HG02678 (cell line): ENCODE data around the gene XBP1.
"Not testable (repeated sequence)": the region's sequence is repeated elsewhere in the genome, so short reads cannot be mapped to it uniquely, and the experiment has no call there.

Experiments
- ATAC-seq: cut with Tn5 transposase; IDR thresholded peaks from one replicate; pipeline ENCODE4 v1.9.1; 2021; ENCODE audit warnings: mild to moderate bottlenecking, moderate library complexity; ENCODE audit not compliant: unreplicated experiment

Gene XBP1

DNA sequence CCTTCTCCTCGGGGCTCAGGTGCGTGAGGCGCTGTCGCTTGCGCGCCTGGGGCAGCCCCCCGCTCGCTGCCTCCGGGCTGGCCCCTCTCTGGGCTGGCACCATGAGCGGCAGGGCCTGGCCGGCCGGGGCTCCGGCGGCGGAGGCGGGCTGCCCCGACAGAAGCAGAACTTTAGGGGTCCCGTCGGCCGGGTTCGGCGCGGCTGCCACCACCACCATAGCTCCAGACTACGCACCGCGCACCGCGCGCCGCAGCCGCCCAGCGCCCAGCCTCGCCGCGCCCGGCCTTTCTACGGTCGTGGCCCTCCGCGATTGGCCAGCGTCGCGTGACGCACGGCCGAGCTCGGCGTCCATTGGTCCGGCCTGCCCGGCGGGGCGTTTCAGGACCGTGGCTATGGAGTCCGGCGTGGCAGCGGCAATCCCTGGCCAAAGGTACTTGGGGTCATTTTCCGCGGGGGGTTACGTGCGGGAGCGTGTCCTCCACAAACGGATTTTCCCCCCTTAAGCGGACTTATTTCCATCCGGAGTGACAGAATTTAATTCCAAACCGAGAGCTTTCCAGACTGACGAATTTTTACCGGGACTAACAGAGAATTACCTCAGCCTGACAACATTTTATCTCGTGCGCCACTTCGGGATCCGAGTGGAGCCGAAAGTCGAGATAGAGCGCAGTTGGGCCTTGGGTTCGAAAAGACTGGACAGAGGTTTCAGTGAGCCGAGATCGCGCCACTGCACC lies at the start of gene XBP1:
XBP1 (minus strand) TSS at position 262 of the 734 bp plus-strand sequence.
- peak; percentile 83 for ATAC-seq

DNA sequence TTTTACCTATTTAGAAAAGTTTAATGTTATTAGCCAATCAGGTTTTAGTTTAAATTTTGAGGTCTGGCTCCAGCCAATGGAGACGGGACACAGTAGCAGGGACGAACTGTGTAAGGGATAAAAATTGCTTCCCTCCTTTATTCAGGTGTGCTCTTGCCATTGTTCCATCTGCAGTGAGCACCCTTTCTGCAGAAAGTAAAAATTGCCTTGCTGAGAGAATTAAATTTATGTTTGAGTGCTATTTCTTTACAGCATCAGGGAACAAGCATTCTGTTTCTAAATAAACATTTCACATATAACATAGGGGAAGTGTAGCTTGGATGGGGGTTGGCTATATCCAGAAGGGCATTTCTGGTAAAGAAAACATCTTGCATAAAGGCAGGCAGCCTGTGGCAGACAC lies 46.6 kb upstream of the XBP1 start:
- ATAC-seq = no peak

DNA sequence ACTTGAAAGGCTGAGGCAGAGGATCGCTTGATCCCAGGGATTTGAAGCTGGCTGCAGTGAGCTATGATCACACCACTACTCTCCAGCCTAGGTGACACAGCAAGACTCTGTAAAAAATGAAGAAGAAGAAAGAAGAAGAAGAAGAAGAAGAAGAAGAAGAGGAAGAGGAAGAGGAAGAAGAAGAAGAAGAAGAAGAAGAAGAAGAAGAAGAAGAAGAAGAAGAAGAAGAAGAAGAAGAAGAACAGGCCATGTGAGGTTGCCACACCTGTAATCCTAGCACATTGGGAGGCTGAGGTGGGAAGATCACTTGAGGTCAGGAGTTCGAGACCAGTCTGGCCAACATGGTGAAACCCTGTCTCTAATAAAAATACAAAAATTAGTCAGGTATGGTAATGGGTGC lies 43.9 kb upstream of the XBP1 start:
- not testable (repeated sequence) for ATAC-seq

DNA sequence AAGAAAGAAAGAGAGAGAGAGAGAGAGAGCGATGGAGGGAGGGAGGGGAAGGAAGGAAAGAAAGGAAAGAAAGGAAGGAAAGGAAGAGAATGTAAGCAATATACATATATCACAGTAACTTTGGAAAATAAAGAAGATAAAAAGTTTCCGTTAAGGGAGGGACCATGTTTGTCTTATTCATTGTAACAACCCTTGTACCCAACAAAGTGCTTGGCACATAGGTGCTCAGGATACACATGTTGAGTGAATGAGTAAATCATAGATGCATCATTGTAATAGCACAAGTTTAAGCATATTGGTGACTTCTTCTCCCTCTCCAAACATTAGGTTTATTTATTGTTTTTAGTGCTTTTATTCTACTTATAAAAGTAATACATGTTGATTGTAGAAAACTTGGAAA lies 43.3 kb upstream of the XBP1 start:
- no peak for ATAC-seq

DNA sequence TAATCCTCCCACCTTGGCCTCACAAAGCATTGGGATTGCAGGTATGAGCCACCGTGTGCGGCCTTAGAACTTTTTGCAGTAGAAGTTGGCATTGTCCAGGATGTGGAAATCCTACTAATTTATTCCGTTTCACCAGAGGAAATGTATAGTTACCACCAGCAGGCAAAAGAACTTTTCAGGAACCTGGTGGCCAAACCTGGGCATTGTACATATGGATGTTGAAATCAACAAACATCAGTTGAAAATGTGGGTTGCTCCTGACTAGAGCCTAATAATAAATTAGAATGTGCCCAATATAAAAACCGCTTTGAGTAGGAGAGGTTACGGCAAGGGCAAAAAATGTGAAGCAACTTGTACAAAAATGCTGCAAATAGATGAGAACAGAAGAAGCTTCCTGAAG lies 40.7 kb upstream of the XBP1 start:
- no peak for ATAC-seq

DNA sequence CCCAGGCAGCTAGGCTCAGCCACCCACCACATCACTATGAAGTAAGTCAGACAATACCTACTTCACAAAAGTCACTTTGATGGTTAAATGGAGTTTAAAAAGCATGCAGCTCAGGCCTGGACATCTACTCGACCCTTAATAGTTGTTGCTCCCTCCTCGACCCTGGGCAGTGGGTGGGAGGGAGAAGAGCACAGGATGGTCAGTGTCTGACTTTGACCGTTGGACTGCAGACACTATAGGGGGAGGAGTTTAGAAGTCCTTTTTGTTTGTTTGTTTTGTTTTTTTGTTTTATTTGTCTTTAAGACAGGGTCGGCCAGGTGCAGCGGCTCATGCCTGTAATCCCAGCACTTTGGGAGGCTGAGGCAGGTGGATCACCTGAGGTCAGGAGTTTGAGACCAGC lies 38.6 kb upstream of the XBP1 start:
- no peak for ATAC-seq

DNA sequence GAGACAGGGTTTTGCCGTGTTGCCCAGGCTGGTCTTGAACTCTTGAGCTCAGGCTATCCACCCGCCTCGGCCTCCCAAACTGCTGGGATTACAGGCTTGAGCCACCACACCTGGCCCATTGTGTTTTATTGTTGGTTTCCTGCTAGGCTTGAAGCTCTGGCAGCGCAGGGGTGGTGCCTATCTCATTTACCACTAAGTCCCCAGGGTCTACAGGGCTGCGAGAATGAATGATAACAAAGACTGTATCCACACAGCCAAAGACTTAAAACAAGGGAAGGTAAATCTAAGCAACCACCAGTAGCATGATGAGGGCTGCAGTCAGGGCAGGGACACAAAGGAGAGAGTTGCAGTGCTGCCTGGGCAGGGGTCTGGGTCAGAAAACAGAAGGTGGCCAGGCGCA lies 37.3 kb upstream of the XBP1 start:
- ATAC-seq = no peak

DNA sequence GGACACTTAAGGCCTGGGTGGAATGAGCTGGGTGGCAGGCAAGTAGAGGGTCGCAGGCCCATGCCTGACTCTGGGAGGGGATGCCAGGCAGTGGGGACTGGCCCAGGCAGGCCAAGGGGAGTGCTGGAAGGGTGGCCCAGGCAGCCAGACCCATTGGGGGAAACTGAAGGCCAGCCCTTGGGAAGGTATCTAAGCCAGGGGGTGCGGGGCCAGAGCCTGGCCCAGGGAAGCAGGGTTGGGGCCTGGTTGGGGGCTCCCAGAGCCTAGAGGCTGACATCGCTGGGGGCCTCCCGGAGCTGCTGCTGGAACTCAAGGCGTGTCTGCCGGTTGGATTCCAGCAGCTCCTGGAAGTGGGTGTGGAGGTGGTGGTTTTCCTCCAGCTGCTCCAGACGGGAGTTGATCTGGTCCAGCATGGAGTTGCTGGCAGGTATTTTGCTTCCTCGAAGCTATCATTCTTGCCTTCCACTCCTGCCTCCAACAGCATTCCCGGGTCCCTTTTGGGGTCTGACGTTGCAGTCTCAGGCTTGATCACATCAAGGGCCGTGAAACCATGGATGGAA lies 35.3 kb upstream of the XBP1 start:
- no peak for ATAC-seq

DNA sequence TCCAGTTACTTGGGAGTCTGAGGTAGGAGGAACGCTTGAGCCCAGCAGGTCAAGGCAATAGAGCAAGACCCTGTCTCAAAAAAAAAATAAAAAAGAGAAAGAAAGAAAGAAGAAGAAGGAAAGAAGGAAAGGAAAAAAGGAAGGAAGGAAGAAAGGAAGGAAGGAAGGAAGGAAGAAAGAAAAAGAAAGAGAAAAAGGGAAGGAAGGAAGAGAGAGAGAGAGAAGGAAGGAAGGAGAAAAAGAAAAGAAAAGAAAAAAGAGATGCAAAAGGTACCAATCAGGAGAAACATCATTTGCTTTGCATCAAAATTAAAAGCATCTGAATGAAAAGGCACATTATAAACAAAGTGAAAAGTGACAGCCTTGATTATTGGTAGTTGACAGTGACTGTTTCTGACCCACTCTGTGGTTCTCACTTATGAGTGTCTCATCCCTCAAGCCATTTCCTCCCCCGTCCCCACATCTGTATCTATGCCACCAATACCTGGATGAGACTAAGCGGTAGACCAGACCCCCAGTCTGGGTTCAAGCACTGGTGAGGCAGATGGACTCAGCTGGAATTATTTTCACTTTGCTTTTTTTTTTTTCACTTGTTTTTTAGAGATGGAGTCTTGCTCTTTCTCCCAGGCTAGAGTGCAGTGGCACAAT lies 33.0 kb upstream of the XBP1 start:
- ATAC-seq = no peak

DNA sequence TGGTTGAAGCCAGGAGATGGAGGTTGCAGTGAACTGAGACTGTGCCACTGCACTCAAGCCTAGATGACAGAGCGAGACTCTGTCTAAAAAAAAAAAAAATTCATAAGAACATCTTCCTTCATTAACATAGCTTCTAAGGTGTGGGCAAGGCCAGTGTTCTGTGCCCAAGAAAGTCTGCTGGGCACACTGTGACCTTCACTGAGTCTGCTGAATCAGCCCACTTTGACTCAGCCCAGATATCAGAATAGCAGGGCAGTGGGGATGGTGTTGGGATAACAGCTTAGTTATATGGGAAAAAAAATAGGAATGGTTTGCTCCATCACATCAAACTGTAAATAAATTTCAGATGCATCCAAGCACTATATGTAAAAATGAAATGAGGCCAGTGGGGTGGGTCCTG lies 32.4 kb upstream of the XBP1 start:
- ATAC-seq = no peak

DNA sequence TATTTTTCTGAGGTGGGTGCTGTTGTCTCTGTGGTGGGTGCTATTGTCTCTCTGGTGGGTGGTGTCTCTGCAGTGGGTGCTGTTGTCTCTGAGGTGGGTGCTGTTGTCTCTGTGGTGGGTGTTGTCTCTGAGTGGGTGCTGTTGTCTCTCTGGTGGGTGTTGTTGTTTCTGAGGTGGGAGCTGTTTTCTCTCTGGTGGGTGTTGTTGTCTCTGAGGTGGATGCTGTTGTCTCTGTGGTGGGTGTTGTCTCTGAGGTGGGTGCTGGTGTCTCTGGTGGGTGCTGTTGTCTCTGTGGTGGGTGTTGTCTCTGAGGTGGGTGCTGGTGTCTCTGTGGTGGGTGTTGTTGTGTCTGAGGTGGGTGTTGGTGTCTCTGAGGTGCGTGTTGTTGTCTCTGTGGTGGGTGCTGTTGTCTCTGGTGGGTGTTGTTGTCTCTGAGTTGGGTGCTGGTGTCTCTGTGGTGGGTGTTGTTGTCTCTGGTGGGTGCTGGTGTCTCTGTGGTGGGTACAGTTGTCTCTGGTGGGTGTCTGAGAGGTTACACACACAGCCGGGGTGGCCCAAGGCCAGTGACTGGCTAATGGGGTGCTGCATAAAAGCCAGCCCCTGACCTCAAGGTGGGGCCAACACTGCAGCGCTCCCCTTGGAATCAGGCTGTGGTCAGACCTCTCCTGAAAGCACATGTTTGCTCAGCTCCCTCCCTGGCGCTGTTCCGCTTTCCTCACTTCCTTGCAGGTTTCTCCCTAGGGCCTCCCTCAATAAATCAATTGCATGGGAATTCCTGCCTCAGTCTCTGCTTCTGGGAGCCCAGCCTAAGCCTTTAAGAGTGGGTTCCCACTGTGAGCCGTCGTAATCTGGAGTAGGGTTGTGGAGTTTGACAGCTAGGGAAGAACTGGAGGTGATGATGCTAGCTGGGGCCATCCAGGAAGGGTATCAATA lies 31.0 kb upstream of the XBP1 start:
- no peak for ATAC-seq

DNA sequence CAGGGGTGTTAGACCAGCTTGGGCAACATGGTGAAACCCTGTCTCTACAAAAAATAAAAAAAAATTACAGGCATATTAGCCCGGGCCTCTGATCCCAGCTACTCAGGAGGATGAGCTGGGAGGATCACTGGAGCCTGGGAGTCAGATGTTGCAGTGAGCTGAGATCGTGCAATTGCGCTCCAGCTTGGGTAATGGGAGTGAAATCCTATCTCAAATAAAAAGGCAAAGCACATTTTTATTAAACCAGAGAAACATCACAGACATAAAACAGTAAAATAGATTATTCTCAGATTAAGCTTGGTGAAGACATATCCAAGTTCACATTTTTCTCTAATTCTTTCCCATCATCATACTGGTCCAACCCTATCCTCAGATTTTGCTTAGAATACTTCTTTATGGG lies 30.1 kb upstream of the XBP1 start:
- ATAC-seq = no peak

DNA sequence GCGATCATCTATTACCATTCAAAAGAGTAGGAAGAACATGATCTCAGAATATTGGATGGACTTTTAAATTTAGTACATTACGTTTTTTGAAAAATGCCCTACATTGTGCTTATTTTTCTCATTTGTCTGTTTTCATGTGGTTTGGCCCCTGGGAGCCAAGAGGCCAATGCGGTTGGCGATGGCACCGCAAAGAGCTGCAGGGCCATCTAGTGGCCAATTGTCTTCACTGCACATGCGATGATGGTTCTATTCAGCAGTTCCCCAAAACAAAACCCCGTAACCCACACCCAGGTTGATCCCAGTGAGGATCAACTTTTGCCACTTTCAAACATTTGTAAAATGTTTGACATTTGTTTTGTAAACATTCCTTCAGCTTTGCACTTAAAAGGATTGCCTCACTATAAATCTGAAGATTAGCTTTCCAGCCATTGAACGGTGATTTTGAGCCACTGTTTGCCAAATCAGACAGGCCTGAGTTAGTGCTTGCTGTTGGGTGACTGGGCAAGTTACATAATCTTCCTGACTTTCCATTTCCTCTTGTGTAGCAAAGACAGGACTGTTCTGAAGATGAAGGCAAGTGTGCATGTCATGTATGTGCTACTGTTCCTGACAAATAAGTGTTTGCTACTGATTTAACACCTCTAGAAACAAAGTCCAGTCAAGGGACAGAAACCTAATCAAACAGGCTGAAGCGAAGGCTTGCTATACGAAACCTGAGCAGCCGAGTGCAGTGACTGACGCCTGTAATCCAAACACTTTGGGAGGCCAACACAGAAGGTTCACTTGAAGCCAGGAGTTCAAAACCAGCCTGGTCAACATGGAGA lies 29.2 kb upstream of the XBP1 start:
- peak; percentile 53 for ATAC-seq

DNA sequence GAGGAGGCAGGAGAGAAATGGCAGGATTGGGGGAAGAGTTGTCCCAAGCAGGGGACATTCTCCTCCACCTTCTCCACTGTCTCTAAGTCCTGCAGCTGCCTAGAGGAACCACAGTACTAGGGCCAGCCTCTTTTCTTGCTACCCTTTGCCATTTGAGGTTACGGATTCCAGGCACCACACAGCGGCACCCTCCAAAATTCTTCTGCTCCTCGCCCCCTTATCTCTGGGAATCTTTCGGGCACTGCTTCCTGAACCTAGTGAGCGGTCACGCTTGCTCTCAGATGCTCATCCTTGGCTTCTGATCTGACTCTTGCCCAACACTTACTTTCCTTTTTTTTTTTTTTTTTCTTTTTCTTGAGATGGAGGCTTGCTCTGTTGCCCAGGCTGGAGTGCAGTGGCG lies 26.6 kb upstream of the XBP1 start:
- ATAC-seq = no peak

DNA sequence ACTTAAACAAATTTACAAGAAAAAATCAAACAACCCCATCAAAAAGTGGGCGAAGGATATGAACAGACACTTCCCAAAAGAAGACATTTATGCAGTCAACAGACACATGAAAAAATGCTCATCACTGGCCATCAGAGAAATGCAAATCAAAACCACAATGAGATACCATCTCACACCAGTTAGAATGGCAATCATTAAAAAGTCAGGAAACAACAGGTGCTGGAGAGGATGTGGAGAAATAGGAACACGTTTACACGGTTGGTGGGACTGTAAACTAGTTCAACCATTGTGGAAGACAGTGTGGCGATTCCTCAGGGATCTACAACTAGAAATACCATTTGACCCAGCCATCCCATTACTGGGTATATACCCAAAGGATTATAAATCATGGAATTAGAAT lies 26.1 kb upstream of the XBP1 start:
- ATAC-seq = not testable (repeated sequence)

DNA sequence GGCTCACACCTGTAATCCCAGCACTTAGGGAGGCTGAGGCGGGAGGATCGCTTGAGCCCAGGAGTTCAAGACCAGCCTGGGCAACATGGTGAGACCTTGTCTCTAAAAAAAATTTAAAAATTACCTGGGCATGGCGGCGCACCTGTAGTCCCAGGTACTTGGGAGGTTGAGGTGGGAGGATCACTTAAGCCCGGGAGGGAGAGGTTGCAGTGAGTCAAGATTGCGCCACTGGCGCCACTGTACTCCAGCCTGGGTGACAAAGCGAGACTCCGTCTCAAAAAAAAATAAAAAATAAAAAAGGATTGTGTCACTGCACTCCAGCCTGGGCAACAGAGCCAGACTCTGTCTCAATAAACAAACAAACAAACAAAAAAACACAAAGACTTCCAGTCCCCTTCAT lies 24.1 kb upstream of the XBP1 start:
- ATAC-seq = not testable (repeated sequence)

DNA sequence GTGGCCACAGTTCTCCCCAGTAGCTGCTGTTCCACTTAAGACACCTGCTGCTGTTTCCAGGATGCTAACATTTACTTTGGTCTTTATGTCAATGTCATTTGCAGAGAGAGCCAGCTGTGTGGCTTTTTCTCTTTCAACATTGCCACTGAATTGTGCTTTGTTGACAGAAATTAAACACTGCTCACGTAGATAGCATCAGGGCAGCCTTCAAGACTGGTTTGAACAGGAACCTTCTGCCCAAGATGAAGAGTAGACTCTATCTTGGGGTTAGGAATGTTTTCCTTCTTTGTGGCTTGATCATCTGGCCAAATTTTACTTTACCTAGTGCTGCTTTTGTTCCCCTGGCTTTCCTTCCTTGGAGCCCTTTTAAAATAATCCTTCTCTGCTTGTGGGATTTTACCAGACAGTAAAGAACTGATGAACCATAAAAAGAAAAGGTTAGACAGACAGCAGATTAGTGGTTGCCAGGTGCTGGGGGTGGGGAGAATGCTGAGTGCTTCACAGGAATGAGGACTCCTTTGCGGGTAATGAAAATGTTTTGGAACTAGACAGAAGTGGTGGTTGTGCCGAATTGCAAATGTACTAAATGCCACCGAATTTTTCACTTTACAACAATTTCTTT lies 22.7 kb upstream of the XBP1 start:
- ATAC-seq = no peak

DNA sequence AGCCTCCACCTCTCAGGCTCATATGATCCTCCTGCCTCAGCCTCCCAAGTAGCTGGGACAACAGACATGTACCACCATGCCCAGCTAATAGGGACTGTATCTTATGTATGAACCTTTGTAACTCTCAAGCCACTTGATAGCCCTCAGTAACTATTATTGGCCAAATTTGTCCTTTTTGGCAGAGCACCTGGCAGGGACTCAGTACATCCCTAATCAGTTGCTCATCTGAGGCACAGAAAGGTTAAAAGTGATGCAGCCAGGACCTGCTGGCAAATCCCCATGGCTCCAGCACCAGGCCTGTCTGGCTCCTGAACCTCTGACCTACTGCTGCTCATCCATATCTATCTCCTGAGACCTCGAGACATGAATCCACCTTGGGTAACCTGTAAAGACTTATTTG lies 21.1 kb upstream of the XBP1 start:
- ATAC-seq = no peak

DNA sequence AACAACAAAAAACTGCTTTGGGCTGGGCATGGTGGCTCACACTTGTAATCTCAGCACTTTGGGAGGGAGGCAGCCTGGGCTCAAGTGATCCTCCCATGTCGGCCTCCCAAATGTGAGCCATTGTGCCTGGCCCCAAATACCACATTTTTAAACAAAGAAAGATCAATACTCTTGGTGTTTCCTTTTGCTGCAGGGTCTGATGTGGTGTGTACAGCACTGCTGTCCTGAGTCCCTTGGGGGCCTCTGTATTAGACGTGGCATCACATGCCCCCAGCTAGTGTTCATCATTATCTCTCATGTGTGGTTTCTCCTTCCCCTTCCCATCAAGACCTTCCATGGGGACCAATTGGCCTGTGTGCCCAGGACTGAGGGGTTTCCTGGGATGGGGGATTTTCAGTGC lies 20.5 kb upstream of the XBP1 start:
- no peak for ATAC-seq
